ENCODE measurements around the gene PODXL2. TPM values are rescaled to one million over a fixed set of nuclear protein-coding genes. Genes with fewer than 3 reads are reported as not detected.
"Not testable (repeated sequence)": the region's sequence is repeated elsewhere in the genome, so short reads cannot be mapped to it uniquely, and the experiment has no call there.

PODXL2 gene
- total RNA-seq, 8 experiments from 2014 or later, result 11.9 to 136 (median 108) TPM

- in situ Hi-C loops (cut with MboI; ENCODE audit: low pct_unique_long_range_greater_than_20kb in 2 of 9, low sequenced_read_pairs in 9 of 9, unreplicated experiment in 9 of 9), result loop anchor here in 1 of 9 experiments (25.0 kb wide), 1 partner anchor 369 kb away; no protein-coding TSS in a partner anchor
- WGBS, 10 experiments, result 60 to 100% (median 93%) methylated on average over 1 to 3 of the region's 5 CpGs; no CpG with 5 or more reads in 5 of the 10 experiments
- Histone ChIP-seq H3K4me3 (no peak overlapping the region), H3K4me1 (replicated peaks in 1 of 2) (peaks cover 8 to 16% of the 10 kb centered on the region in 2 donors), H3K27ac (no peak overlapping the region)
- no peak for ATAC-seq (replicated peaks in 6 of 8)
Observed at GRCh38 chr3:127593178-127593577, 35.8 kb upstream of the PODXL2 start.

- no peak overlapping the region for H3K4me3 ChIP-seq
- H3K4me1 ChIP-seq (replicated peaks in 1 of 2), result peaks cover 11 to 19% of the 10 kb centered on the region in 2 donors
- ATAC-seq (replicated peaks in 6 of 8), result no peak
- 33 to 100% (median 96%) methylated on average over 1 to 4 of the region's 4 CpGs; no CpG with 5 or more reads in 5 of the 10 experiments for WGBS, 10 experiments
- in situ Hi-C loops (cut with MboI; ENCODE audit: low pct_unique_long_range_greater_than_20kb in 2 of 9, low sequenced_read_pairs in 9 of 9, unreplicated experiment in 9 of 9), result loop anchor here in 1 of 9 experiments (25.0 kb wide), 1 partner anchor 367 kb away; no protein-coding TSS in a partner anchor
- no peak overlapping the region for H3K27ac ChIP-seq
Observed at GRCh38 chr3:127595303-127595702, 33.7 kb upstream of the PODXL2 start.

GRCh38 chr3:127597020-127597771 is 31.8 kb upstream of the PODXL2 start:
- H3K27ac ChIP-seq, result no peak overlapping the region
- in situ Hi-C loops (cut with MboI; ENCODE audit: low pct_unique_long_range_greater_than_20kb in 2 of 9, low sequenced_read_pairs in 9 of 9, unreplicated experiment in 9 of 9), result loop anchor here in 1 of 9 experiments (25.0 kb wide), 1 partner anchor 365 kb away; no protein-coding TSS in a partner anchor
- 30 to 100% (median 82%) methylated on average over 1 to 9 of the region's 12 CpGs for WGBS, 10 experiments
- peaks cover 7 to 12% of the 10 kb centered on the region in 2 donors for H3K4me1 ChIP-seq (replicated peaks in 1 of 2)
- ATAC-seq (replicated peaks in 6 of 8), result no peak
- peak overlapping the region in 2 of 5 donors; percentile 46 to 72 for H3K4me3 ChIP-seq

- Histone ChIP-seq H3K4me1 (replicated peaks in 1 of 2) (peaks cover 7 to 12% of the 10 kb centered on the region in 2 donors), H3K4me3 (peak overlapping the region; percentile 40 to 72 (median 46)), H3K27ac (no peak overlapping the region)
- ATAC-seq (replicated peaks in 6 of 8), result no peak
- WGBS, 10 experiments, result 26 to 90% (median 43%) methylated on average over 1 to 9 of the region's 14 CpGs; no CpG with 5 or more reads in 1 of the 10 experiments
- in situ Hi-C loops (cut with MboI; ENCODE audit: low pct_unique_long_range_greater_than_20kb in 2 of 9, low sequenced_read_pairs in 9 of 9, unreplicated experiment in 9 of 9), result loop anchor here in 1 of 9 experiments (25.0 kb wide), 1 partner anchor 363 kb away; no protein-coding TSS in a partner anchor
Observed at GRCh38 chr3:127598841-127599570, 30.0 kb upstream of the PODXL2 start.

- in situ Hi-C loops (cut with MboI; ENCODE audit: low pct_unique_long_range_greater_than_20kb in 2 of 9, low sequenced_read_pairs in 9 of 9, unreplicated experiment in 9 of 9), result no loop called here
- H3K27ac ChIP-seq, result no peak overlapping the region
- no peak overlapping the region for H3K4me3 ChIP-seq
- ATAC-seq (replicated peaks in 6 of 8), result no peak
- peaks cover 7 to 12% of the 10 kb centered on the region in 2 donors for H3K4me1 ChIP-seq (replicated peaks in 1 of 2)
- 56 to 100% (median 80%) methylated on average over 2 to 6 of the region's 6 CpGs for WGBS, 10 experiments
Observed at GRCh38 chr3:127600749-127601456, 28.1 kb upstream of the PODXL2 start.

- H3K27ac ChIP-seq, result no peak overlapping the region
- H3K4me1 ChIP-seq (replicated peaks in 1 of 2), result peaks cover 3 to 8% of the 10 kb centered on the region in 2 donors
- in situ Hi-C loops (cut with MboI; ENCODE audit: low pct_unique_long_range_greater_than_20kb in 2 of 9, low sequenced_read_pairs in 9 of 9, unreplicated experiment in 9 of 9), result no loop called here
- H3K4me3 ChIP-seq, result no peak overlapping the region
- peak in 1 of 8 experiments; percentile 36 for ATAC-seq (replicated peaks in 6 of 8)
- WGBS, 10 experiments, result 10 to 93% (median 79%) methylated on average over 2 to 7 of the region's 7 CpGs; no CpG with 5 or more reads in 1 of the 10 experiments
Observed at GRCh38 chr3:127604035-127604434, 24.9 kb upstream of the PODXL2 start.

GRCh38 chr3:127604546-127605165 is 24.3 kb upstream of the PODXL2 start:
- H3K4me3 ChIP-seq, result no peak overlapping the region
- peaks cover 0 to 2% of the 10 kb centered on the region in 2 donors for H3K4me1 ChIP-seq (replicated peaks in 1 of 2)
- ATAC-seq (replicated peaks in 6 of 8), result no peak
- in situ Hi-C loops (cut with MboI; ENCODE audit: low pct_unique_long_range_greater_than_20kb in 2 of 9, low sequenced_read_pairs in 9 of 9, unreplicated experiment in 9 of 9), result no loop called here
- no peak overlapping the region for H3K27ac ChIP-seq
- 80 to 100% (median 98%) methylated on average over 1 to 17 of the region's 41 CpGs; no CpG with 5 or more reads in 2 of the 10 experiments for WGBS, 10 experiments

GRCh38 chr3:127605547-127605946 is 23.4 kb upstream of the PODXL2 start:
- WGBS, 10 experiments, result 73 to 100% (median 95%) methylated on average over 1 to 7 of the region's 7 CpGs; no CpG with 5 or more reads in 2 of the 10 experiments
- H3K4me1 ChIP-seq (replicated peaks in 1 of 2); H3K4me3 ChIP-seq; ATAC-seq (replicated peaks in 6 of 8); H3K27ac ChIP-seq; in situ Hi-C loops (cut with MboI; ENCODE audit: low pct_unique_long_range_greater_than_20kb in 2 of 9, low sequenced_read_pairs in 9 of 9, unreplicated experiment in 9 of 9): not testable (repeated sequence)

GRCh38 chr3:127606086-127606805 is 22.7 kb upstream of the PODXL2 start:
- in situ Hi-C loops (cut with MboI; ENCODE audit: low pct_unique_long_range_greater_than_20kb in 2 of 9, low sequenced_read_pairs in 9 of 9, unreplicated experiment in 9 of 9), result no loop called here
- 77 to 100% (median 93%) methylated on average over 1 to 6 of the region's 24 CpGs; no CpG with 5 or more reads in 5 of the 10 experiments for WGBS, 10 experiments

GRCh38 chr3:127606981-127607595 is 21.9 kb upstream of the PODXL2 start:
- no peak overlapping the region for H3K27ac ChIP-seq
- no peaks in the 10 kb centered on the region for H3K4me1 ChIP-seq (replicated peaks in 1 of 2)
- in situ Hi-C loops (cut with MboI; ENCODE audit: low pct_unique_long_range_greater_than_20kb in 2 of 9, low sequenced_read_pairs in 9 of 9, unreplicated experiment in 9 of 9), result no loop called here
- no peak for ATAC-seq (replicated peaks in 6 of 8)
- WGBS, 10 experiments, result 80 to 100% (median 96%) methylated on average over 2 to 10 of the region's 17 CpGs; no CpG with 5 or more reads in 3 of the 10 experiments
- H3K4me3 ChIP-seq, result no peak overlapping the region

More at GRCh38 chr3:127606086-127606805, 22.7 kb upstream of the PODXL2 start:
- Histone ChIP-seq H3K4me1 (replicated peaks in 1 of 2) (no peaks in the 10 kb centered on the region), H3K4me3 (no peak overlapping the region), H3K27ac (no peak overlapping the region)
- no peak for ATAC-seq (replicated peaks in 6 of 8)

GRCh38 chr3:127607675-127608361 is 21.2 kb upstream of the PODXL2 start:
- WGBS, 10 experiments, result 71 to 100% (median 98%) methylated on average over 1 to 3 of the region's 7 CpGs; no CpG with 5 or more reads in 4 of the 10 experiments
- in situ Hi-C loops (cut with MboI; ENCODE audit: low pct_unique_long_range_greater_than_20kb in 2 of 9, low sequenced_read_pairs in 9 of 9, unreplicated experiment in 9 of 9), result no loop called here
- no peaks in the 10 kb centered on the region for H3K4me1 ChIP-seq (replicated peaks in 1 of 2)
- no peak overlapping the region for H3K27ac ChIP-seq
- no peak overlapping the region for H3K4me3 ChIP-seq
- no peak for ATAC-seq (replicated peaks in 6 of 8)

Measured in motor neuron (in vitro differentiated cells).